ENCODE data around the gene ALDH5A1.
A peak's percentile ranks its signal among the peaks of the same experiment; 100 is the strongest.

The ALDH5A1 gene

GRCh38 chr6:24522228-24523176, 27.7 kb downstream of the ALDH5A1 start:
- TF ChIP-seq CTCF (IDR thresholded peaks at IDR 0.05; ENCODE audit: borderline replicate concordance, insufficient read depth, low read depth, low read length) = no peak
- H3K4me3 ChIP-seq (ENCODE audit: low read depth, low read length) = no peak overlapping the region

DNA sequence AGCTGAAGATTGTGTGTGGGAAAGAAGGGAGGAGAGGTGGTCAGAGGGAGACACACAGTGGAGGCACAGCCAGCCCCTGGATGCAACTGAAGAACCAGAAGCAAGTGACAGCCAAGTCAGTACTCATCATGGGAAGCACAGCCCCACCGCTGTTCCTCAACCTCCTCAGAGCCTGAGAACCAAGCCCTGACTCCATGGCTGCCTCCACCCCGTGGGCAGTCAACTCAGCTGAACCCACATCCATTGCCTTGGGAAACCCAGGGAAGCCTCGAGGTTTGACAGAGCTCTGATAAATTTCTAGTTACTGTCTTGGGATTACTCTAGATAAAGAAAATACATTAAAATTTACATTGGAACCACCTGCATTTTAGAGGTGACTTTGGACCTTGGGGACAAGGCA, 29.6 kb downstream of the ALDH5A1 start:
- TF ChIP-seq CTCF (IDR thresholded peaks at IDR 0.05; ENCODE audit: borderline replicate concordance, insufficient read depth, low read depth, low read length) = no peak
- H3K4me3 ChIP-seq (ENCODE audit: low read depth, low read length) = no peak overlapping the region

GRCh38 chr6:24524805-24525204, 30.0 kb downstream of the ALDH5A1 start:
- TF ChIP-seq CTCF (IDR thresholded peaks at IDR 0.05; ENCODE audit: borderline replicate concordance, insufficient read depth, low read depth, low read length) = peak; percentile 54
- no peak overlapping the region for H3K4me3 ChIP-seq (ENCODE audit: low read depth, low read length)

- TF ChIP-seq CTCF (IDR thresholded peaks at IDR 0.05; ENCODE audit: borderline replicate concordance, insufficient read depth, low read depth, low read length) = no peak
- no peak overlapping the region for H3K4me3 ChIP-seq (ENCODE audit: low read depth, low read length)
These were observed 35.2 kb downstream of the ALDH5A1 start for GRCh38 chr6:24529985-24530384.

DNA sequence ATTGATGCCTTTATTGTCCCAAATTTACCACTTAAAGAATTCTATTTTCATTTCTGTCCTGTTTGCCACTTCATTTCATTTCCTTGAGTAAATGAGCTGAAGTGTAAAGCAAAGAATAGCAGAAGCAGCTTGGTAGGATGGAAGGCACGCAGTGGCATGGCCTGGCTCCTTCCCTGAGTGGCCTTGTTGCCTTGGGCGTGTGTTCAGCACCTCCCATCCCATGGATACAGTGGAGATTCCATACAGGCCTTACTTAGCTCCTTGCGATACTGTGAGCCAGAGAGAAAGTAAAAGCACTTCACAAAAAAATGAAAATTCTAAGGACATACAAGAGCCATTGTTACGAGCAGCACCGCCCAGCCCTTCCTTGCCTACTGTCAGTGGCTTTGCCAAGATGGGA, 39.6 kb downstream of the ALDH5A1 start:
- TF ChIP-seq CTCF (IDR thresholded peaks at IDR 0.05; ENCODE audit: borderline replicate concordance, insufficient read depth, low read depth, low read length) = no peak
- H3K4me3 ChIP-seq (ENCODE audit: low read depth, low read length) = no peak overlapping the region

GRCh38 chr6:24535210-24535609, 40.4 kb downstream of the ALDH5A1 start:
- no peak overlapping the region for H3K4me3 ChIP-seq (ENCODE audit: low read depth, low read length)

More at GRCh38 chr6:24535210-24535609, 40.4 kb downstream of the ALDH5A1 start:
- TF ChIP-seq CTCF (IDR thresholded peaks at IDR 0.05; ENCODE audit: borderline replicate concordance, insufficient read depth, low read depth, low read length) = no peak

Measured in GM12875 (cell line).